WTC11 (cell line): Measurements from ENCODE around the gene FUZ.

ENCODE experiments used
- ATF3 ChIP-seq: sonication (generic); formaldehyde crosslinking; conservative IDR thresholded peaks from 2 replicates; pipeline ENCODE4 v1.8.1; 2022; ENCODE audit warnings: mild to moderate bottlenecking, missing genetic modification reagents
- CTCF ChIP-seq: fragments of 200-600 bp; IDR thresholded peaks from 2 replicates; pipeline ENCODE4 v1.8.0; 2022; ENCODE audit warnings: antibody characterized with exemption
- E2F5 ChIP-seq: sonication (generic); formaldehyde crosslinking; IDR thresholded peaks from 2 replicates; pipeline ENCODE4 v1.8.1; 2022; ENCODE audit warnings: mild to moderate bottlenecking, moderate library complexity, missing genetic modification reagents
- NFATC4 ChIP-seq: fragments of 250-450 bp; sonication (Bioruptor Pico); IDR thresholded peaks from 2 replicates; pipeline ENCODE4 v1.9.0; 2021; ENCODE audit warnings: mild to moderate bottlenecking
- PREB ChIP-seq: sonication (generic); formaldehyde crosslinking; IDR thresholded peaks from 2 replicates; pipeline ENCODE4 v1.8.1; 2022; ENCODE audit warnings: mild to moderate bottlenecking, missing genetic modification reagents, moderate library complexity, borderline replicate concordance
- ZNF121 ChIP-seq: sonication (generic); formaldehyde crosslinking; IDR thresholded peaks from 2 replicates; pipeline ENCODE4 v1.8.0; 2023; ENCODE audit warnings: missing genetic modification reagents
- ZNF138 ChIP-seq: sonication (generic); formaldehyde crosslinking; conservative IDR thresholded peaks from 2 replicates; pipeline ENCODE4 v1.8.1; 2022; ENCODE audit warnings: mild to moderate bottlenecking, moderate library complexity, missing genetic modification reagents
- TF ChIP-seq, protein P1 (sequence below): fragments of 250-450 bp; sonication (Bioruptor Pico); IDR thresholded peaks from 2 replicates; pipeline ENCODE4 v1.9.0; 2021; ENCODE audit warnings: moderate library complexity, mild to moderate bottlenecking, inconsistent platforms, borderline replicate concordance

- TF ChIP-seq CTCF = no peak
- TF ChIP-seq E2F5 (CRISPR knock-in tag) = no peak
- no peak for TF ChIP-seq PREB (CRISPR knock-in tag)
- no peak for TF ChIP-seq NFATC4 (CRISPR knock-in tag)
- TF ChIP-seq ATF3 (CRISPR knock-in tag) = no peak
- TF ChIP-seq, protein P1, sequence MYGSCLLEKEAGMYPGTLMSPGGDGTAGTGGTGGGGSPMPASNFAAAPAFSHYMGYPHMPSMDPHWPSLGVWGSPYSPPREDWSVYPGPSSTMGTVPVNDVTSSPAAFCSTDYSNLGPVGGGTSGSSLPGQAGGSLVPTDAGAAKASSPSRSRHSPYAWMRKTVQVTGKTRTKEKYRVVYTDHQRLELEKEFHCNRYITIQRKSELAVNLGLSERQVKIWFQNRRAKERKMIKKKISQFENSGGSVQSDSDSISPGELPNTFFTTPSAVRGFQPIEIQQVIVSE = no peak
- TF ChIP-seq ZNF138 = no peak
- no peak for TF ChIP-seq ZNF121 (CRISPR knock-in tag)
Measured at GRCh38 chr19:49852631-49853126, 39.6 kb upstream of the FUZ start.
